HG03103 (cell line): Measurements from ENCODE around the gene GALNT17.

ENCODE experiments used
- ATAC-seq: cut with Tn5 transposase; IDR thresholded peaks from one replicate; pipeline ENCODE4 v1.9.1; 2021; ENCODE audit warnings: low read depth; ENCODE audit not compliant: unreplicated experiment

Gene GALNT17

GRCh38 chr7:71430246-71430645, 298.3 kb downstream of the GALNT17 start:
- no peak for ATAC-seq

GRCh38 chr7:71439321-71439720, 307.4 kb downstream of the GALNT17 start:
- ATAC-seq, result no peak

GRCh38 chr7:71442492-71443190, 310.7 kb downstream of the GALNT17 start:
- no peak for ATAC-seq

- ATAC-seq, result no peak
These were observed 311.2 kb downstream of the GALNT17 start for GRCh38 chr7:71443191-71443530.

- no peak for ATAC-seq
These were observed 312.2 kb downstream of the GALNT17 start for GRCh38 chr7:71444130-71444529.

DNA sequence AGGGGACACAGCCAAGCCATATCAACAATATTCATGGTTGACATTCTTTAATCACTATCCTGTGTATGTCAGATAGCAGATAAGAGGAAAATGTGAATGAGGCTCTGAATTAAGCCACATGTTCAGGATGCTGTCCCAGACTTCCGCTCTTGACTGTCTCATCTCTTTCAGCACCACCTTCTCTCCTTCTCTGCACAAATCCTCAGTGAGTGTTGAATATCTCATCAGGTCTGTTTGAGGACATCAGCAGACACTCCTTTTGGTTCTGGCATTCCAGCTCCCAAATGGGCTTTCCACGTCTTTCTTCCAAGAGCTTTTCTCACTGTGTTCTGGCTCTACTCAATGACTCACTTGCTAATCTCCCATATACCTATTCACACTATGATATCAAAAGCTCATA, 321.7 kb downstream of the GALNT17 start:
- ATAC-seq, result no peak

DNA sequence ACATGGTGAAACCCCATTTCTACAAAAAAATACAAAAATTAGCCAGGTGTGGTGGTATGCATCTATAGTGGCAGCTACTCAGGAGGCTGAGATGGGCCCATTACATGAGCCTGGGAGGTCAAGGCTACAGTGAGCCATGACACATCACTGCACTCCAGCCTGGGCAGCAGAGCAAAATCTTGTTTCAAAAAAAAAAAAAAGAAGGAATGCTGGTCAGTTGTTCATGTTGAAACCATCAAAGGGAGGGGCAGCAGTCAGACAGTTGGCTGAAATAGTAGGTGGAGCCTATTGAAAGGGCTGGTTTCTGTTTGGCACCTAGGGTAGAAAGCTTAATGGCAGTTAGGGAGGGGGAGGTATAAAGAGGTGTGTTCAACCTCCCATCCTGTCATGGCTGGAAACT, 323.0 kb downstream of the GALNT17 start:
- no peak for ATAC-seq

- ATAC-seq, result no peak
These were observed 325.1 kb downstream of the GALNT17 start for GRCh38 chr7:71457021-71457420.

- ATAC-seq, result no peak
These were observed 326.1 kb downstream of the GALNT17 start for GRCh38 chr7:71457846-71458590.

DNA sequence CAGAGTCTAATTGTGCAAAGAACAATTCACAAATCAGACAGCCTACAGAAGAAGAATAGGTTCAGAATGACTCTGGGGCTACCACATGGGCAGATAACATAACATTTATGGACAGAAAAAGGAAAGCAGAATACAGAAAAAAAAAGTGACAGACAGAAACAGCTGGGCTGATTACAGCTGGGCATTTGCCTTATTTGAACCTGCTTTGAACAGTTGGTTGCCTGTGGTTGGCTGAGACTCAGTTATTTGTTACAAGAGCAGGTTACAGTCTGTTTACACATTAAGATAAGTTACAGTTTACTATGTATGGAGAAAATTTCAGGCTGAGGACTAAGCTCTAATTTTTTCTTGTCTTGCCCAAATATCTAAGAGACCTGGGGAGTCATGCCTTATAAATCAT, 327.2 kb downstream of the GALNT17 start:
- ATAC-seq, result no peak

- ATAC-seq, result no peak
These were observed 329.6 kb downstream of the GALNT17 start for GRCh38 chr7:71461572-71461971.

- ATAC-seq, result no peak
These were observed 333.8 kb downstream of the GALNT17 start for GRCh38 chr7:71465741-71466189.

GRCh38 chr7:71466448-71467145, 334.7 kb downstream of the GALNT17 start:
- no peak for ATAC-seq

DNA sequence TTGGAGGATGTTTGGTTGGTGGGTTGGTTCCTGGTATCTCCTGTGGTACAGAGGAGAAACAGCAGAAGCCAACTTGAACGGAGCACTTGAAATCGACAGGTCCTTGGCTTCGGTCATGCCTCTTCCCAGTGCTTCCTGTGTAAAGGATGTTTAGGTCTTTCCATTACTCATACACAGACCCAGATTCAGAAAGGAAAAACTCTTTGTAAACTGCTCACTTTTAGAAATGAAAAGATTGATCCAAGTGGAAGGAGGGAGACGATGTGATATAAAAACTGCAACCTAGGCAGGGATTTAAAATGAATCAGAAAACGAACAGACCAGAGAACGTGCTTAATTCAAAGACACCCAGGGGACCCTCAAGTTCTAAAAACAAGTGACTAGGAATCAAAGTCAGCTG, 338.4 kb downstream of the GALNT17 start:
- no peak for ATAC-seq

GRCh38 chr7:71470830-71471229, 338.9 kb downstream of the GALNT17 start:
- ATAC-seq, result no peak

DNA sequence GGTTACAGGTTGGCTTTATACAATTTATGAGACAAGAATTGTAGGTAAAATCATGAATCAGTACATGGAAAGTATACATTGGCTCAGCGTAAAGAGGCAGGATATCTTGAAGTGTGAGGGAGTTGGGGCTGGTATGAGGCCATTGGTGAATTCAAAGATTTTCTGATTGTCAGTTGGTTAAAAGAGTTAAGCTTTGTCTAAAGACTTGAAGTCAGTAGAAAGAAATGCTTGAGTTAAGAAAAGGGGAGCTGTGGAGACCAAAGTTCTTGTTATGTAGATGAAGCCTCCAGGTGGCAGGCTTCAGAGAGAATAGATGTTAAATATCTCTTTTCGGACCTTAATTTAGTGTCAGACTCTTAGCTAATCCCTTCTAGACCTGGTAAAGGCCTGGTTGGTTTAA, 341.0 kb downstream of the GALNT17 start:
- ATAC-seq, result no peak

GRCh38 chr7:71473366-71473967, 341.5 kb downstream of the GALNT17 start:
- no peak for ATAC-seq

DNA sequence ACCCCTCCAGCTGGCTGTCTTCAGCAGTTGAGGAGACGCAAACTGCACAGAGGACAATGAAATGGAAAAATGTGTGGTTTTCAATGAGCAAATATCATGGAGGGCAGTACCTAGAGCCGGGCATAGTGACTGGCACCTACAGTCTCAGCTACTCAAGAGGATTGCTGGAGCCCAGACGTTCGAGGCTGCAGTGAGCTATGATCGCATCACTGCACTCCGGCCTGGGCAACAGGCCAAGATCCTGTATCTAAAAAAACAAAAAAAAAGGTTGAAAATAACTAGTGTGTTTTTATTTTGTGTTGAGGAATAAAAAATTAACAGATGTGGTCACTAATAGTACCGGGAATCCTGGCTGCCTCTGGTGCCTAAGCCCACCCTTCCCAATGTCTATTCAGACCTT, 345.5 kb downstream of the GALNT17 start:
- no peak for ATAC-seq

GRCh38 chr7:71479231-71479630, 347.3 kb downstream of the GALNT17 start:
- no peak for ATAC-seq

DNA sequence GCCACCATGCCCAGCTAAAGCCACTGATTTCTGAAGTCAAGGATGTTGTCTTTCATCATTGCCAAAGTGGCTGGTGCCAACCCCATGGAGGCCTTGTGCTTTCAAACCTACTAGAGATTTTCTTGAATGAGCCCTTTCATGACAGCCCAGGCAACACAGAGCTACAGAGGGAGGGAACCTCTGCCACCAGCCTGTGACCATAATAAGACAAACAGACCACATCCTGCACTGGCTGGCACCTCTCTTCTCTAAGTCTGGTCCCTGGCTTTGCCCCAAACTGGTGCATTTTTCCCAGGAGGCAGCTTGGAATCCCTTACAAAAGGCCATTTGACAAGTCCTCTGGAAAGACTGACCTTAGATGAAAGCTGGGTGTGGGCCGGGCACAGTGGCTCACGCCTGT, 348.8 kb downstream of the GALNT17 start:
- no peak for ATAC-seq

DNA sequence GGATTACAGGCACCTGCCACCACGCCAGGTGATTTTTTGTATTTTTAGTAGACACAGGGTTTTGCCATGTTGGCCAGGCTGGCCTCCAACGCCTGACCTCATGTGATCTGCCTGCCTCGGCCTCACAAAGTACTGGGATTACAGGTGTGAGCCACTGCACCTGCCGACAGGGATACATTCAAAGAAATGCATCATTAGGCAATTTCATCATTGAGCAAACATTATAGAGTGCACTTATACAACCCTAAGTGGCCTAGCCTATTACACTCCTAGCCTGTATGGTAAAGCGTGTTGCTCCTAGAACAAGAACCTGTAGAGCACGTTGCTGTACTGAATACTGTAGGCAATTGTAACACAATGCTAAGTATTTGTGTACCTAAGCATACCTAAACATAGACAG, 350.3 kb downstream of the GALNT17 start:
- no peak for ATAC-seq
